NCI-H1930 (cell line): Measurements from ENCODE around the gene CLIP1.

Source experiments
- DNase-seq, 2 experiments: peaks; one replicate each; lab custom pipeline; 2025; lab: John Stamatoyannopoulos, UW

Gene CLIP1

GRCh38 chr12:122245553-122245952 is 176.9 kb downstream of the CLIP1 start:
- DNase-seq: no peak

- no peak for DNase-seq
These were observed 177.7 kb downstream of the CLIP1 start for GRCh38 chr12:122244565-122245371.

GRCh38 chr12:122243965-122244364 is 178.5 kb downstream of the CLIP1 start:
- no peak for DNase-seq

- no peak for DNase-seq
These were observed 183.6 kb downstream of the CLIP1 start for GRCh38 chr12:122238861-122239260.

GRCh38 chr12:122235741-122236140 is 186.7 kb downstream of the CLIP1 start:
- DNase-seq: no peak

GRCh38 chr12:122232691-122233090 is 189.8 kb downstream of the CLIP1 start:
- no peak for DNase-seq

GRCh38 chr12:122230798-122231197 is 191.7 kb downstream of the CLIP1 start:
- DNase-seq: no peak

GRCh38 chr12:122228092-122228491 is 194.4 kb downstream of the CLIP1 start:
- DNase-seq: no peak

- no peak for DNase-seq
These were observed 195.1 kb downstream of the CLIP1 start for GRCh38 chr12:122227341-122227740.

GRCh38 chr12:122226366-122227125 is 195.9 kb downstream of the CLIP1 start:
- no peak for DNase-seq

GRCh38 chr12:122225683-122226365 is 196.6 kb downstream of the CLIP1 start, which contains the start of gene DIABLO:
TSS of gene DIABLO (minus strand) at chr12:122226052. CDS start at chr12:122226014, 38 bp downstream.
- DNase-seq: peak; percentile 99
